Endodermal cell (in vitro differentiated cells): ENCODE results near the gene LIN9. TPM values are rescaled to one million over a fixed set of nuclear protein-coding genes. Genes with fewer than 3 reads are reported as not detected.
A peak's percentile ranks its signal among the peaks of the same experiment; 100 is the strongest.

ENCODE experiments used
- DNase-seq: peaks from one replicate; pipeline ENCODE4 v3.0.0-alpha.2; 2017
- H3K27ac ChIP-seq: 2 replicates; pipeline ENCODE4 v1.5.1; 2013; ENCODE audit warnings: mild to moderate bottlenecking, low read depth, low read length, moderate library complexity
- H3K27me3 ChIP-seq: 2 replicates; pipeline ENCODE4 v1.6.1; 2013; ENCODE audit warnings: mild to moderate bottlenecking, low read length, moderate library complexity; ENCODE audit not compliant: insufficient read depth, control insufficient read depth, poor library complexity, severe bottlenecking
- H3K36me3 ChIP-seq: 2 replicates; pipeline ENCODE4 v1.7.0; 2013; ENCODE audit warnings: mild to moderate bottlenecking, low read length, moderate library complexity; ENCODE audit not compliant: control insufficient read depth, insufficient read depth
- H3K4me1 ChIP-seq: one replicate; pipeline ENCODE4 v1.7.0; 2013; ENCODE audit warnings: low read length; ENCODE audit not compliant: control insufficient read depth, insufficient read depth
- H3K4me3 ChIP-seq: 2 replicates; pipeline ENCODE4 v1.5.1; 2013; ENCODE audit warnings: mild to moderate bottlenecking, low read length, moderate library complexity
- H3K9ac ChIP-seq: 2 replicates; pipeline ENCODE4 v1.6.1; 2013; ENCODE audit warnings: mild to moderate bottlenecking, low read length, moderate library complexity; ENCODE audit not compliant: poor library complexity, severe bottlenecking; ENCODE audit errors: extremely low read depth
- H3K9me3 ChIP-seq: 2 replicates; pipeline ENCODE4 v1.6.1; 2013; ENCODE audit warnings: mild to moderate bottlenecking, low read length, moderate library complexity; ENCODE audit not compliant: control insufficient read depth
- H3K27ac Mint-ChIP-seq: 2 replicates; pipeline ENCODE4 v1.8.0; 2020; ENCODE audit warnings: mixed read lengths
- H3K27me3 Mint-ChIP-seq: 2 replicates; pipeline ENCODE4 v1.8.0; 2021; ENCODE audit warnings: mild to moderate bottlenecking, mixed read lengths; ENCODE audit not compliant: insufficient read depth
- H3K36me3 Mint-ChIP-seq: 2 replicates; pipeline ENCODE4 v1.8.0; 2020; ENCODE audit warnings: low read depth, mixed read lengths
- H3K4me1 Mint-ChIP-seq: 2 replicates; pipeline ENCODE4 v1.8.0; 2020; ENCODE audit warnings: mixed read lengths
- H3K4me3 Mint-ChIP-seq: 2 replicates; pipeline ENCODE4 v1.8.0; 2020; ENCODE audit warnings: mild to moderate bottlenecking, moderate library complexity, mixed read lengths
- H3K9me3 Mint-ChIP-seq: 2 replicates; pipeline ENCODE4 v1.8.0; 2020; ENCODE audit warnings: mild to moderate bottlenecking, mixed read lengths
- WGBS, 2 experiments: methylation state at CpG; one replicate each; pipeline versions ENCODE4 v1.1.5 to v1.1.7; 2013; ENCODE audit warnings: missing lambda C conversion rate in 2 of 2, mixed read lengths in 1 of 2; ENCODE audit not compliant: insufficient coverage in 1 of 2, insufficient read length in 1 of 2; 5-methylcytosine and 5-hydroxymethylcytosine counted together
- total RNA-seq, 2 donors: library from RNA; stranded (reverse); fragmentation: NEBNext Ultra II Directional in 1 of 2; extraction: Animal tissue kit (Norgen Biotek cat#: 25700) in 1 of 2; gene quantifications; 2 replicates in 1 of 2; 3 replicates in 1 of 2; pipeline ENCODE4 v1.2.1, GENCODE V29; 2021
- TF ChIP-seq, protein P1 (sequence below): fragments of 200-600 bp; sonication (generic); conservative IDR thresholded peaks from 2 replicates; pipeline ENCODE4 v1.5.0; 2021; ENCODE audit warnings: antibody characterized with exemption, mild to moderate bottlenecking

LIN9 gene
- total RNA-seq, 2 donors from 2014 or later = 9.9 to 11.3 TPM

DNA sequence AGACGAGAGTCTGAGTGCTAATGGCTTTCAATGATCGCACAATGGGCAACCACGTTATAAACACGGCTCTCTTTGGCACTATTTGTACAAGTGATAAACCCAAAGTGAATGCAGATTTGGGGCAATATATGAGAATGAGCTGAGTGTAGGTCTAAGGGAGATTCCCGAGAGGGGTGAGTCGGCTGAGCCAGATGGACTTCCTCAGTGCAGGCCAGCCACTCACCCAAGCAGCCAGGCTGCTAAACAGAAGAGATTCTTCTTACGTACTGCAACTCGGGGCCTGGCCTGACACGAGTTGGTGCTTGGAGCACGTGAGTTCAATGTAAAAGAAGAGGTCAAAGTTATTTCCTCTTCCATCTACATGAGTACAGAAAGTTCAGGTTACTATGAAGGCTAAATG lies 91.7 kb downstream of the LIN9 start:
- Mint-ChIP-seq H3K27ac (peak overlapping the region; percentile 78), H3K36me3 (no peaks in the 10 kb centered on the region), H3K9me3 (no peaks in the 10 kb centered on the region), H3K27me3 (no peaks in the 10 kb centered on the region), H3K4me3 (no peak overlapping the region), H3K4me1 (peaks cover 54% of the 10 kb centered on the region)
- no peaks in the 10 kb centered on the region for H3K36me3 ChIP-seq
- TF ChIP-seq, protein P1, sequence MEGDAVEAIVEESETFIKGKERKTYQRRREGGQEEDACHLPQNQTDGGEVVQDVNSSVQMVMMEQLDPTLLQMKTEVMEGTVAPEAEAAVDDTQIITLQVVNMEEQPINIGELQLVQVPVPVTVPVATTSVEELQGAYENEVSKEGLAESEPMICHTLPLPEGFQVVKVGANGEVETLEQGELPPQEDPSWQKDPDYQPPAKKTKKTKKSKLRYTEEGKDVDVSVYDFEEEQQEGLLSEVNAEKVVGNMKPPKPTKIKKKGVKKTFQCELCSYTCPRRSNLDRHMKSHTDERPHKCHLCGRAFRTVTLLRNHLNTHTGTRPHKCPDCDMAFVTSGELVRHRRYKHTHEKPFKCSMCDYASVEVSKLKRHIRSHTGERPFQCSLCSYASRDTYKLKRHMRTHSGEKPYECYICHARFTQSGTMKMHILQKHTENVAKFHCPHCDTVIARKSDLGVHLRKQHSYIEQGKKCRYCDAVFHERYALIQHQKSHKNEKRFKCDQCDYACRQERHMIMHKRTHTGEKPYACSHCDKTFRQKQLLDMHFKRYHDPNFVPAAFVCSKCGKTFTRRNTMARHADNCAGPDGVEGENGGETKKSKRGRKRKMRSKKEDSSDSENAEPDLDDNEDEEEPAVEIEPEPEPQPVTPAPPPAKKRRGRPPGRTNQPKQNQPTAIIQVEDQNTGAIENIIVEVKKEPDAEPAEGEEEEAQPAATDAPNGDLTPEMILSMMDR = no peak
- no peaks in the 10 kb centered on the region for H3K27me3 ChIP-seq
- peaks cover 34% of the 10 kb centered on the region for H3K4me1 ChIP-seq
- WGBS, 2 experiments = 85 to 88% methylated on average over 8 to 10 of the region's 10 CpGs
- H3K27ac ChIP-seq = no peak overlapping the region
- DNase-seq = peak; percentile 53
- no peak overlapping the region for H3K4me3 ChIP-seq
- peak overlapping the region; percentile 26 for H3K9ac ChIP-seq
- H3K9me3 ChIP-seq = no peaks in the 10 kb centered on the region

DNA sequence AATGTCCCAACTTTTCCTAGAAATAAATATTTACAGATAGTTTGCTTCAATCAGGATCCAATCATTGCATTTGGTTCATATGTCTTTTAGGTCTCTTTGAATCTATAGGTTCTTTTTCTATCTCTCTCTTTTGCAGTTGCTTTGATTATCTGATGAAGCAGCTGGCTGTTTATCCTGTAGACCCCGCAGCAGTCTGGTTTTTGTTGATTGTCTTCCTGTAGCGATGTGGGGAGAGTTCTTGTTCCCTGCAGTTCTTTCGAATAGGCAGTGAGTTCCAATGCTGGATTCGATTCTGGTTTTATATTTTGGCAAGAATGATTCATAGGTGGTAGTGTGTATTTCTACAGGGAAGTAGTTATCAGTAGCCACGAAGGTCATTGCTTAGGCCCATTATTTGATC lies 92.9 kb downstream of the LIN9 start:
- peaks cover 52% of the 10 kb centered on the region for H3K4me1 Mint-ChIP-seq
- Histone ChIP-seq H3K4me3 (peak overlapping the region; percentile 42), H3K4me1 (peaks cover 37% of the 10 kb centered on the region), H3K9me3 (no peaks in the 10 kb centered on the region), H3K27me3 (no peaks in the 10 kb centered on the region), H3K27ac (no peak overlapping the region), H3K9ac (peak overlapping the region; percentile 26), H3K36me3 (no peaks in the 10 kb centered on the region)
- 50 to 79% methylated on average over 2 to 5 of the region's 5 CpGs for WGBS, 2 experiments
- H3K36me3 Mint-ChIP-seq = no peaks in the 10 kb centered on the region
- no peaks in the 10 kb centered on the region for H3K9me3 Mint-ChIP-seq
- DNase-seq = peak; percentile 51
- H3K27me3 Mint-ChIP-seq = no peaks in the 10 kb centered on the region
- TF ChIP-seq, protein P1 = no peak
- peak overlapping the region; percentile 67 for H3K27ac Mint-ChIP-seq
- H3K4me3 Mint-ChIP-seq = no peak overlapping the region

DNA sequence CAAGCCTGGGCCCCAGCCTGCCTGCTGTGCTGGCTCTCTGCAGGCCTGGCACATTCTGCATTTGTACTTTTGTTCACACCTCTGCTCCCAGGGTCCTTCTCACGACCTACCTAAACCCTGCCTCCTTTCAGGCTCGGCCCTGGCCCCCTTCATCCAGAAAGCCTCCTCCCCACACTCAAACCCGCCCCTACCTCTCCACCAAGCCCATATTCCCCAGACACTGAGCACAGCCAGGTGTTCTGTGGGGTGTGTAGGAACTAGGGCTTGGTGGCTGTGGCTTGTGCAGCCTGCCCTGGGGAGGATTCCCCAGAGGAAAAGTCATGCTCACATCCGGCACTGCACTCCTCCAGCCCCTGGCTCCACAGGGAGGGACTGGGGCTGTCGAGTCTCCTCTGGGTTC lies 93.7 kb downstream of the LIN9 start:
- WGBS, 2 experiments = 53 to 65% methylated on average over 2 to 5 of the region's 5 CpGs
- TF ChIP-seq, protein P1 = no peak
- Histone ChIP-seq H3K36me3 (no peaks in the 10 kb centered on the region), H3K27me3 (no peaks in the 10 kb centered on the region), H3K9me3 (no peaks in the 10 kb centered on the region), H3K4me1 (peaks cover 42% of the 10 kb centered on the region), H3K9ac (peak overlapping the region; percentile 21), H3K4me3 (no peak overlapping the region), H3K27ac (no peak overlapping the region)
- Mint-ChIP-seq H3K9me3 (no peaks in the 10 kb centered on the region), H3K27me3 (no peaks in the 10 kb centered on the region), H3K4me1 (peaks cover 53% of the 10 kb centered on the region), H3K27ac (peak overlapping the region; percentile 57), H3K36me3 (no peaks in the 10 kb centered on the region), H3K4me3 (no peak overlapping the region)
- peak; percentile 79 for DNase-seq
